NT2/D1 (cell line): ENCODE measurements around the gene KIF24.
"Not testable (repeated sequence)": the region's sequence is repeated elsewhere in the genome, so short reads cannot be mapped to it uniquely, and the experiment has no call there.

Source experiments
- DNase-seq: peaks from one replicate; pipeline ENCODE4 v3.0.0-alpha.2; 2011; ENCODE audit warnings: low read depth, low spot score
- H3K27me3 ChIP-seq: 2 replicates; pipeline ENCODE4 v1.6.0; 2011; ENCODE audit warnings: mild to moderate bottlenecking; ENCODE audit not compliant: insufficient read length, insufficient read depth
- H3K36me3 ChIP-seq: 2 replicates; pipeline ENCODE4 v1.6.1; 2011; ENCODE audit warnings: mild to moderate bottlenecking, low read length, mixed read lengths; ENCODE audit not compliant: insufficient read depth, insufficient read length
- H3K4me1 ChIP-seq: 2 replicates; pipeline ENCODE4 v1.5.1; 2011; ENCODE audit not compliant: insufficient read depth, insufficient read length
- H3K4me3 ChIP-seq: 2 replicates; pipeline ENCODE4 v1.5.1; 2011; ENCODE audit warnings: low read depth; ENCODE audit not compliant: insufficient read length
- H3K9ac ChIP-seq: 2 replicates; pipeline ENCODE4 v1.6.0; 2011; ENCODE audit warnings: low read depth; ENCODE audit not compliant: insufficient read length
- H3K9me3 ChIP-seq: 2 replicates; pipeline ENCODE4 v1.5.1; 2011; ENCODE audit warnings: mild to moderate bottlenecking, low read length; ENCODE audit not compliant: insufficient read depth
- SUZ12 ChIP-seq: IDR thresholded peaks from 2 replicates; pipeline ENCODE4 v1.6.1; 2011; ENCODE audit not compliant: insufficient read length, insufficient read depth; ENCODE audit errors: extremely low read depth
- YY1 ChIP-seq: IDR thresholded peaks from 2 replicates; pipeline ENCODE4 v1.6.1; 2011; ENCODE audit not compliant: insufficient read length, insufficient read depth
- ZNF274 ChIP-seq: IDR thresholded peaks from 2 replicates; pipeline ENCODE4 v1.6.1; 2011; ENCODE audit warnings: mild to moderate bottlenecking, low read depth, low read length

The KIF24 gene

DNA sequence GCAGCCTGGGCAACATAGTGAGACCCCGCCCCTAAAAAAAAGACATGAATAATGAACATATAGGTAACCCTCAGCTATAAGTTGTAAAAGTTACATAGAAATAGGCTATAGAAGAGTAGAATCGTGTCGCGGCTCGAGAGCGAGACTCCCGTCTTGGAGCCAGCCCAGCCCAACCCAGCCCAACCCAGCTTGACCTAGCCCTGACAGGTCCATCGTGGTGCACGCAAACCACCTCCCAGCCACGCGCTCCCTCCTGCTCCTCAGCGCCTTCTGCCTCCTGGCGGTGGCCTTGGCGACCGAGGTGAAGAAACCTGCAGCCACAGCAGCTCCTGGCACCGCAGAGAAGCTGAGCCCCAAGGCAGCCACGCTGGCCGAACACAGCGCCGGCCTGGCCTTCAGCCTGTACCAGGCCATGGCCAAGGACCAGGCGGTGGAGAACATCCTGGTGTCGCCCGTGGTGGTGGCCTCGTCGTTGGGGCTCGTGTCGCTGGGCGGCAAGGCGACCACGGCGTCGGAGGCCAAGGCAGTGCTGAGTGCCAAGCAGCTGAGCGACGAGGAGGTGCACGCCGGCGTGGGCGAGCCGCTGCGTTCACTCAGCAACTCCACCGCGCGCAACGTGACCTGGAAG lies 10.8 kb downstream of the KIF24 start:
- H3K4me1 ChIP-seq, result no peaks in the 10 kb centered on the region
- no peak for DNase-seq
- H3K27me3 ChIP-seq, result no peaks in the 10 kb centered on the region
- H3K4me3 ChIP-seq, result no peak overlapping the region
- no peak for TF ChIP-seq YY1
- TF ChIP-seq SUZ12, result no peak
- TF ChIP-seq ZNF274, result no peak
- no peak overlapping the region for H3K9ac ChIP-seq
- peaks cover 12% of the 10 kb centered on the region for H3K36me3 ChIP-seq
- no peaks in the 10 kb centered on the region for H3K9me3 ChIP-seq

- TF ChIP-seq ZNF274, result no peak
- no peak for TF ChIP-seq SUZ12
- TF ChIP-seq YY1, result no peak
- H3K36me3 ChIP-seq, result peaks cover 12% of the 10 kb centered on the region
- no peak for DNase-seq
- no peak overlapping the region for H3K9ac ChIP-seq
- no peaks in the 10 kb centered on the region for H3K27me3 ChIP-seq
- no peaks in the 10 kb centered on the region for H3K9me3 ChIP-seq
- no peaks in the 10 kb centered on the region for H3K4me1 ChIP-seq
- no peak overlapping the region for H3K4me3 ChIP-seq
These were observed 11.6 kb downstream of the KIF24 start for GRCh38 chr9:34317436-34317835.

- Histone ChIP-seq H3K4me1 (no peaks in the 10 kb centered on the region), H3K9me3 (no peaks in the 10 kb centered on the region), H3K9ac (no peak overlapping the region), H3K36me3 (no peaks in the 10 kb centered on the region), H3K27me3 (no peaks in the 10 kb centered on the region), H3K4me3 (no peak overlapping the region)
- DNase-seq, result no peak
- TF ChIP-seq YY1 (no peak), ZNF274 (no peak), SUZ12 (no peak)
These were observed 17.4 kb downstream of the KIF24 start for GRCh38 chr9:34311499-34312185.

DNA sequence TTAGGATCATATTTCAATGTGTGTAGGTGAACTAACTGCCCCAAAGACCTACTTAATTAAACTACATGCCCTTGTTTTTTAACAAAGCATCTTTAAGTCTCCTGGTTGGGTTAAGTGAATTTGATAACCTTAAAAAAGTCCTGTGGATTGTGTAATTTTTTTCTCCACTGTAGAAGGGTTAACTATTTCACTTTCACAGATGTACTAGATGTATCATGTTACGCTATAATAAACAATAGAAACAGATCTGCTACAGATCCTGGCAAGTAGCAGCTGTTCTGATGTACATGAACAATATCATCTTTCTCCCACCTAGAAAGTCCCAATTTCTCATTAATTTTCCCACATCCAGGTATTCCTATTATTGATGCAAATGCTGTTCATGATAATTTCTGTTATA lies 18.9 kb downstream of the KIF24 start:
- TF ChIP-seq ZNF274 (no peak), SUZ12 (no peak), YY1 (no peak)
- no peak overlapping the region for H3K9ac ChIP-seq

DNA sequence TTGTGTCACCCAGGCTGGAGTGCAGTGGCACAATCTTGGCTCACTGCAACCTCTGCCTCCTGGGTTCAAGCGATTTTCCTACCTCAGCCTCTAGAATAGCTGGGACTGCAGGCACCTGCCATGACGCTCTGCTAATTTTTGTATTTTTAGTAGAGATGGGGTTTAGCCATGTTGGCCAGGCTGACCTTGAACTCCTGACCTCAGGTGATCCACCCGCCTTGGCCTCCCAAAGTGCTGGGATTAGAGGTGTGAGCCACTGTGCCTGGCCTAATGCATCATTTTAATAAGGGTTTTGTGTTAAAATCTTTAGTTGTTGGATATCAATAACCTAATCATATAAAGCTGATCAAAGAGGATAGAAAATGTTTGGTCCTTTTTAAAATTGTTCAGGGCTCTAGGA lies 20.8 kb downstream of the KIF24 start:
- not testable (repeated sequence) for H3K36me3 ChIP-seq, H3K27me3 ChIP-seq, H3K9me3 ChIP-seq, H3K9ac ChIP-seq, H3K4me1 ChIP-seq, DNase-seq, H3K4me3 ChIP-seq

More for the DNA sequence above, 18.9 kb downstream of the KIF24 start:
- Histone ChIP-seq H3K4me3 (no peak overlapping the region), H3K36me3 (no peaks in the 10 kb centered on the region), H3K4me1 (no peaks in the 10 kb centered on the region), H3K9me3 (no peaks in the 10 kb centered on the region), H3K27me3 (no peaks in the 10 kb centered on the region)
- no peak for DNase-seq

DNA sequence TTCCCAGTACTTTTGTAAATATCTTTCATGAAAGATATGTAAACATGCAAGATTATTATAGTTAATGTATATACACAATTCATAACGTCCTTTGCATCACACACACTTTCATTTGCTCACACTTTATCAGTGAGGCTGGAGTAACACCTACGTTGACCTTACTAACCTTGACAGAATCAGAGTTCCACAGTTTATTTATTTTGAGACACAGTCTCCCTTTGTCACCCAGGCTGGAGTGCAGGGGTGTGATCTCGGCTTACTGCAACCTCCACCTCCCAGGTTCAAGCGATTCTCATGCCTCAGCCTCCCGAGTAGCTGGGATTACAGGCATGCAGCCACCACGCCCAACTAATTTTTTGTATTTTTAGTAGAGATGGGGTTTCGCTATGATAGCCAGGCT lies 28.0 kb downstream of the KIF24 start:
- not testable (repeated sequence) for DNase-seq, H3K36me3 ChIP-seq, H3K9ac ChIP-seq, H3K27me3 ChIP-seq, H3K4me1 ChIP-seq, H3K9me3 ChIP-seq, H3K4me3 ChIP-seq

GRCh38 chr9:34292552-34292951 lies 36.5 kb downstream of the KIF24 start:
- Histone ChIP-seq H3K36me3 (peaks cover 7% of the 10 kb centered on the region), H3K4me3 (no peak overlapping the region), H3K9me3 (no peaks in the 10 kb centered on the region), H3K4me1 (no peaks in the 10 kb centered on the region), H3K9ac (no peak overlapping the region), H3K27me3 (no peaks in the 10 kb centered on the region)
- TF ChIP-seq YY1 (no peak), SUZ12 (no peak), ZNF274 (no peak)
- no peak for DNase-seq

DNA sequence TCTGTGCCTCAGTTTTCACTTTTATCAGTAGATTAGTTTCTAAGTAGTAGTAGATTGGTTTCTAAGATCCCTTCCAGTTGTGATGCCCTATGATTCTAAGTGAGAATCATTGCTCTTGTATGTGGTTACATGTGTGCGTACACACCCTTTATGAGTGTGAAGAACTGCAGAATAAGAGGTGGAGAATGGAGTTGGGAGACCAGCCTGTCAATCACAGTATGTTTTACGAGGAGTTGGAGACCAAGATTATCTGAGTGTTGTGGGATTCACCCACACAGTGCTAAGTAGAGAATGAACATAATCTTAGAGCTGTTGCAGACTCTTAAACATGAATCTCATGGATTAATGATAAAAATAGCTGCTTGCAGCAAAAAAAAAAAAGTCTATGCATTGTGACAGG lies 37.6 kb downstream of the KIF24 start:
- peaks cover 7% of the 10 kb centered on the region for H3K36me3 ChIP-seq
- no peaks in the 10 kb centered on the region for H3K4me1 ChIP-seq
- no peaks in the 10 kb centered on the region for H3K9me3 ChIP-seq
- no peak overlapping the region for H3K9ac ChIP-seq
- TF ChIP-seq SUZ12, result no peak
- TF ChIP-seq ZNF274, result no peak
- no peak for TF ChIP-seq YY1
- DNase-seq, result no peak
- H3K27me3 ChIP-seq, result no peaks in the 10 kb centered on the region
- no peak overlapping the region for H3K4me3 ChIP-seq
